ENCODE results near the gene RERE.

- no peak for TF ChIP-seq POLR2AphosphoS5 (IDR thresholded peaks at IDR 0.05; ENCODE audit: low read depth, low read length)
- TF ChIP-seq, protein P1, sequence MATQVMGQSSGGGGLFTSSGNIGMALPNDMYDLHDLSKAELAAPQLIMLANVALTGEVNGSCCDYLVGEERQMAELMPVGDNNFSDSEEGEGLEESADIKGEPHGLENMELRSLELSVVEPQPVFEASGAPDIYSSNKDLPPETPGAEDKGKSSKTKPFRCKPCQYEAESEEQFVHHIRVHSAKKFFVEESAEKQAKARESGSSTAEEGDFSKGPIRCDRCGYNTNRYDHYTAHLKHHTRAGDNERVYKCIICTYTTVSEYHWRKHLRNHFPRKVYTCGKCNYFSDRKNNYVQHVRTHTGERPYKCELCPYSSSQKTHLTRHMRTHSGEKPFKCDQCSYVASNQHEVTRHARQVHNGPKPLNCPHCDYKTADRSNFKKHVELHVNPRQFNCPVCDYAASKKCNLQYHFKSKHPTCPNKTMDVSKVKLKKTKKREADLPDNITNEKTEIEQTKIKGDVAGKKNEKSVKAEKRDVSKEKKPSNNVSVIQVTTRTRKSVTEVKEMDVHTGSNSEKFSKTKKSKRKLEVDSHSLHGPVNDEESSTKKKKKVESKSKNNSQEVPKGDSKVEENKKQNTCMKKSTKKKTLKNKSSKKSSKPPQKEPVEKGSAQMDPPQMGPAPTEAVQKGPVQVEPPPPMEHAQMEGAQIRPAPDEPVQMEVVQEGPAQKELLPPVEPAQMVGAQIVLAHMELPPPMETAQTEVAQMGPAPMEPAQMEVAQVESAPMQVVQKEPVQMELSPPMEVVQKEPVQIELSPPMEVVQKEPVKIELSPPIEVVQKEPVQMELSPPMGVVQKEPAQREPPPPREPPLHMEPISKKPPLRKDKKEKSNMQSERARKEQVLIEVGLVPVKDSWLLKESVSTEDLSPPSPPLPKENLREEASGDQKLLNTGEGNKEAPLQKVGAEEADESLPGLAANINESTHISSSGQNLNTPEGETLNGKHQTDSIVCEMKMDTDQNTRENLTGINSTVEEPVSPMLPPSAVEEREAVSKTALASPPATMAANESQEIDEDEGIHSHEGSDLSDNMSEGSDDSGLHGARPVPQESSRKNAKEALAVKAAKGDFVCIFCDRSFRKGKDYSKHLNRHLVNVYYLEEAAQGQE (IDR thresholded peaks at IDR 0.05; ENCODE audit: insufficient read depth in 1 of 2, low read depth in 2 of 2, low read length in 1 of 2), result no peak
Measured at GRCh38 chr1:8794605-8795004, 22.8 kb downstream of the RERE start.

All from Panc1 (cell line).